PC-3 (cell line): Measurements from ENCODE around the gene DUSP28. TPM values are rescaled to one million over a fixed set of nuclear protein-coding genes. Genes with fewer than 3 reads are reported as not detected.

Experiments used
- ATAC-seq: fragments of 200-7000 bp; cut with Tn5 transposase; 2 replicates; pipeline ENCODE4 v1.9.1; 2020; ENCODE audit warnings: mild to moderate bottlenecking, moderate library complexity
- BruUV-seq: library from RNA; stranded (reverse); fragments of 400-500 nt; replicated peaks from 2 replicates; lab custom pipeline; 2021; lab: Mats Ljungman, UMichigan
- CTCF ChIA-PET: fragments of 300-600 bp; sonication (Branson Sonifier 250); formaldehyde crosslinking; loops from one replicate; lab custom pipeline; 2022; ENCODE audit warnings: antibody characterized with exemption; lab: Charles Lee
- POLR2A ChIA-PET: fragments of 300-600 bp; sonication (Branson Sonifier 250); formaldehyde crosslinking; loops from one replicate; lab custom pipeline; 2022; ENCODE audit warnings: antibody characterized with exemption; ENCODE audit not compliant: unreplicated experiment; lab: Charles Lee
- DNase-seq: peaks from one replicate; pipeline ENCODE4 v3.0.0-alpha.2; 2015
- H2AFZ ChIP-seq: fragments of 300-600 bp; sonication (generic); 2 replicates; pipeline ENCODE4 v1.6.0; 2016; ENCODE audit warnings: antibody characterized with exemption, low read length
- H3F3A ChIP-seq: fragments of 300-600 bp; sonication (generic); one replicate; pipeline ENCODE4 v1.6.0; 2017; ENCODE audit warnings: antibody characterized with exemption, low read length, control low read depth, mild to moderate bottlenecking; ENCODE audit not compliant: unreplicated experiment
- H3K27ac ChIP-seq: fragments of 300-600 bp; sonication (generic); 2 replicates; pipeline ENCODE4 v1.5.1; 2016; ENCODE audit warnings: mild to moderate bottlenecking, low read length
- H3K27me3 ChIP-seq: fragments of 300-600 bp; sonication (generic); 2 replicates; pipeline ENCODE4 v1.6.1; 2016; ENCODE audit warnings: low read length, mixed read lengths
- H3K36me3 ChIP-seq: fragments of 300-600 bp; sonication (generic); 2 replicates; pipeline ENCODE4 v1.6.1; 2016; ENCODE audit warnings: low read depth, mixed run types, low read length, mixed read lengths
- H3K4me1 ChIP-seq: fragments of 300-600 bp; sonication (generic); 2 replicates; pipeline ENCODE4 v1.5.1; 2016; ENCODE audit warnings: low read length; ENCODE audit not compliant: insufficient read depth
- H3K4me2 ChIP-seq: fragments of 300-600 bp; sonication (generic); 2 replicates; pipeline ENCODE4 v1.6.0; 2016; ENCODE audit warnings: low read length
- H3K4me3 ChIP-seq: fragments of 300-600 bp; sonication (generic); 2 replicates; pipeline ENCODE4 v1.5.1; 2016; ENCODE audit warnings: mild to moderate bottlenecking, low read length, mixed read lengths
- H3K79me2 ChIP-seq: fragments of 300-600 bp; sonication (generic); 2 replicates; pipeline ENCODE4 v1.6.1; 2017; ENCODE audit warnings: low read length, mixed read lengths
- H3K9ac ChIP-seq: fragments of 300-600 bp; sonication (generic); 2 replicates; pipeline ENCODE4 v1.6.0; 2016; ENCODE audit warnings: mild to moderate bottlenecking, low read length
- H3K9me2 ChIP-seq: fragments of 300-600 bp; sonication (generic); replicated peaks from 2 replicates; pipeline ENCODE4 v1.6.1; 2016; ENCODE audit warnings: mixed run types, low read length, mixed read lengths
- H3K9me3 ChIP-seq: fragments of 300-600 bp; sonication (generic); 2 replicates; pipeline ENCODE4 v1.6.1; 2016; ENCODE audit warnings: low read length, mixed read lengths
- H4K20me1 ChIP-seq: fragments of 300-600 bp; sonication (generic); 2 replicates; pipeline ENCODE4 v1.6.1; 2016; ENCODE audit warnings: low read length, mixed read lengths
- CTCF ChIP-seq: fragments of 300-600 bp; sonication (generic); conservative IDR thresholded peaks from 2 replicates; pipeline ENCODE4 v1.5.1; 2017; ENCODE audit warnings: antibody characterized with exemption, low read depth, mild to moderate bottlenecking, low read length
- EZH2 ChIP-seq: fragments of 300-600 bp; sonication (generic); IDR thresholded peaks from one replicate; pipeline ENCODE4 v1.6.1; 2017; ENCODE audit warnings: antibody characterized with exemption, mild to moderate bottlenecking, low read length; ENCODE audit not compliant: unreplicated experiment
- EZH2phosphoT487 ChIP-seq: fragments of 300-600 bp; sonication (generic); IDR thresholded peaks from 2 replicates; pipeline ENCODE4 v1.6.1; 2018; ENCODE audit warnings: mild to moderate bottlenecking, antibody characterized with exemption, low read length, borderline replicate concordance
- intact Hi-C: fragments of 100-400 bp; cut with micrococcal nuclease; formaldehyde crosslinking; loops from 2 replicates; pipeline ENCODE4 v1.9.0; 2023
- total RNA-seq: library from RNA; depleted of rRNA; stranded (reverse); fragments of >200 nt; gene quantifications from 2 replicates; pipeline ENCODE4 v1.2.3, GENCODE V29; 2014

Gene DUSP28
- total RNA-seq, 1 experiment from 2014 or later = 8.3 TPM

DNA sequence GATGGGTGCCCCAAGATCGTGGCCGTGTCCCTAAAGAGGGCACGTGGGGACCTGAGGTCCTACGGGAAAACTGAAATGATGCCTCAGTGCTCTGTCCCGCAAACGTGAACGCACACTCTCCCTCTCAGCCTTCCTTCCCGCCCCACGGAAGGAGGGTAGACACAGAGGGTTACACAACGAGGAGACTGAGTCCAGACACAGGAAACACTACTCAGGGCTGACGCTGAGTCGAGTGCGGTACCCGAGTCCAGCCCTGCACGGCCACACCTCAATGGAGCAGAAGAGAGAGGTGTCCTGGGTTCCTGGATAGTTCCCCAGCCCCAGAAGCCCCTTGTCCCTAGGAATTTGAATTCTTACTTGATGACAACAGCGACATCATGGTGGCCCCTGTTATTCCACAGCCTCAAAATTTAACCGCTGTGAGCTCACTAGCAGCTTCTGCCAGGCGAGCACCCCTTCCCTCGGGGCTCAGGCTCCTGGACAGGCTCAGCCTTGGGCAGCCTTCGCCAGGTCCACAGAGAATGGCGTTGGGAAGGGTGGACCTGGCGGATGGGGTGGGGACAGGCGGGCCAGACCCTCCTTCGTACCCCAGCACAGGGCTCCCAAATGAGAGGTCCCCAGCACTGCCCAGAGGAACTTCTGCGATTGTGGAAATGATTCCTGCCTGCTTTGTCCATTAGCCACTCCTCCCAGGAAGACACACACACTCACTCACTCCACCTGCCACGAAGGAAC lies 7.1 kb downstream of the DUSP28 start:
- Histone ChIP-seq H3K4me2 (peak overlapping the region; percentile 99), H4K20me1 (no peaks in the 10 kb centered on the region), H3K27me3 (no peaks in the 10 kb centered on the region), H3K27ac (peak overlapping the region; percentile 7; the same call in 1 of the 2 replicates), H2AFZ (peak overlapping the region; percentile 71), H3K79me2 (peaks cover 33% of the 10 kb centered on the region), H3K9me2 (no peaks in the 10 kb centered on the region), H3K36me3 (no peaks in the 10 kb centered on the region; the same call in 1 of the 2 replicates), H3F3A (no peaks in the 10 kb centered on the region), H3K4me1 (peaks cover 49% of the 10 kb centered on the region), H3K9ac (peak overlapping the region; percentile 59), H3K9me3 (no peaks in the 10 kb centered on the region), H3K4me3 (peak overlapping the region; percentile 78)
- ATAC-seq (no peak; the same call in 1 of the 2 replicates), DNase-seq (no peak)
- ChIA-PET CTCF (interaction anchor here (0.6 to 1.9 kb wide), 4 partner anchors 13 to 1560 kb away, joined by 3 to 31 read pairs (median 4); partner anchors contain the start of gene CAPN10), POLR2A (no interaction called here)
- intact Hi-C loops = no loop called here
- BruUV-seq = TSS peak; percentile 40
- no peak for TF ChIP-seq EZH2

- Histone ChIP-seq H3K9me2 (no peaks in the 10 kb centered on the region), H3K4me2 (peak within 1 kb of the TSS; percentile 99), H4K20me1 (no peaks in the 10 kb centered on the region), H3K79me2 (peaks cover 26% of the 10 kb centered on the region), H3K27ac (peak within 1 kb of the TSS; percentile 7; the same call in 1 of the 2 replicates), H3K4me3 (peak within 1 kb of the TSS; percentile 78), H3K9me3 (no peaks in the 10 kb centered on the region), H3K36me3 (no peaks in the 10 kb centered on the region), H2AFZ (peak within 1 kb of the TSS; percentile 71), H3K9ac (peak within 1 kb of the TSS; percentile 61), H3F3A (no peaks in the 10 kb centered on the region), H3K4me1 (peaks cover 42% of the 10 kb centered on the region), H3K27me3 (no peaks in the 10 kb centered on the region)
- no TSS peak for BruUV-seq
- TF ChIP-seq EZH2phosphoT487 (no peak), EZH2 (no peak), CTCF (no peak)
- ATAC-seq = peak; percentile 39
- CTCF ChIA-PET = interaction anchor here (0.7 kb wide), 1 partner anchor 269 kb away, joined by 3 read pairs; no protein-coding TSS in a partner anchor
- POLR2A ChIA-PET = interaction anchor here (0.7 to 1.0 kb wide), 2 partner anchors 7 to 12 kb away, joined by 3 read pairs; no protein-coding TSS in a partner anchor
- peak; percentile 44 for DNase-seq
- intact Hi-C loops = no loop called here
These were observed 7.9 kb downstream of the DUSP28 start, which contains the start of gene RNPEPL1 for GRCh38 chr2:240567872-240568677. TSS of gene RNPEPL1 (plus strand) at chr2:240568484. CDS start at chr2:240568587, 103 bp downstream.
